Measurements from ENCODE around the gene RYR3. TPM values are rescaled to one million over a fixed set of nuclear protein-coding genes. Genes with fewer than 3 reads are reported as not detected.

RYR3 gene
- polyA plus RNA-seq, 5 donors = 6.2 to 12.0 (median 11.2) TPM

GRCh38 chr15:33448961-33449606 lies 138.3 kb downstream of the RYR3 start:
- DNase-seq = no peak

GRCh38 chr15:33449810-33450209 lies 139.0 kb downstream of the RYR3 start:
- DNase-seq = no peak

GRCh38 chr15:33451385-33451784 lies 140.6 kb downstream of the RYR3 start:
- DNase-seq = no peak

GRCh38 chr15:33453761-33454160 lies 143.0 kb downstream of the RYR3 start:
- DNase-seq = no peak

- no peak for DNase-seq
Observed at GRCh38 chr15:33454346-33454745, 143.6 kb downstream of the RYR3 start.

- no peak for DNase-seq
Observed at GRCh38 chr15:33454996-33455395, 144.2 kb downstream of the RYR3 start.

GRCh38 chr15:33458421-33458820 lies 147.7 kb downstream of the RYR3 start:
- DNase-seq = no peak

GRCh38 chr15:33460166-33460805 lies 149.5 kb downstream of the RYR3 start:
- DNase-seq = peak; percentile 37 to 38

GRCh38 chr15:33461671-33462070 lies 150.9 kb downstream of the RYR3 start:
- no peak for DNase-seq

- no peak for DNase-seq
Observed at GRCh38 chr15:33467146-33467815, 156.5 kb downstream of the RYR3 start.

GRCh38 chr15:33467816-33468163 lies 157.0 kb downstream of the RYR3 start:
- DNase-seq = no peak

GRCh38 chr15:33468740-33469139 lies 158.0 kb downstream of the RYR3 start:
- no peak for DNase-seq

GRCh38 chr15:33473005-33473404 lies 162.2 kb downstream of the RYR3 start:
- no peak for DNase-seq

GRCh38 chr15:33473714-33474113 lies 162.9 kb downstream of the RYR3 start:
- DNase-seq = no peak

- no peak for DNase-seq
Observed at GRCh38 chr15:33476076-33476475, 165.3 kb downstream of the RYR3 start.

- no peak for DNase-seq
Observed at GRCh38 chr15:33476908-33477307, 166.1 kb downstream of the RYR3 start.

GRCh38 chr15:33489335-33489734 lies 178.6 kb downstream of the RYR3 start:
- DNase-seq = no peak

GRCh38 chr15:33490703-33491102 lies 179.9 kb downstream of the RYR3 start:
- no peak for DNase-seq

- no peak for DNase-seq
Observed at GRCh38 chr15:33492434-33493052, 181.8 kb downstream of the RYR3 start.

GRCh38 chr15:33494306-33494705 lies 183.5 kb downstream of the RYR3 start:
- no peak for DNase-seq

GRCh38 chr15:33500432-33501195 lies 189.8 kb downstream of the RYR3 start:
- no peak for DNase-seq

- DNase-seq = no peak
Observed at GRCh38 chr15:33503681-33504080, 192.9 kb downstream of the RYR3 start.
